HuH-7 (cell line): ENCODE measurements around the gene FBXL4.

ENCODE experiments used
- DNase-seq: peaks from one replicate; pipeline ENCODE4 v3.0.0; 2011; ENCODE audit warnings: low spot score

FBXL4 gene

DNA sequence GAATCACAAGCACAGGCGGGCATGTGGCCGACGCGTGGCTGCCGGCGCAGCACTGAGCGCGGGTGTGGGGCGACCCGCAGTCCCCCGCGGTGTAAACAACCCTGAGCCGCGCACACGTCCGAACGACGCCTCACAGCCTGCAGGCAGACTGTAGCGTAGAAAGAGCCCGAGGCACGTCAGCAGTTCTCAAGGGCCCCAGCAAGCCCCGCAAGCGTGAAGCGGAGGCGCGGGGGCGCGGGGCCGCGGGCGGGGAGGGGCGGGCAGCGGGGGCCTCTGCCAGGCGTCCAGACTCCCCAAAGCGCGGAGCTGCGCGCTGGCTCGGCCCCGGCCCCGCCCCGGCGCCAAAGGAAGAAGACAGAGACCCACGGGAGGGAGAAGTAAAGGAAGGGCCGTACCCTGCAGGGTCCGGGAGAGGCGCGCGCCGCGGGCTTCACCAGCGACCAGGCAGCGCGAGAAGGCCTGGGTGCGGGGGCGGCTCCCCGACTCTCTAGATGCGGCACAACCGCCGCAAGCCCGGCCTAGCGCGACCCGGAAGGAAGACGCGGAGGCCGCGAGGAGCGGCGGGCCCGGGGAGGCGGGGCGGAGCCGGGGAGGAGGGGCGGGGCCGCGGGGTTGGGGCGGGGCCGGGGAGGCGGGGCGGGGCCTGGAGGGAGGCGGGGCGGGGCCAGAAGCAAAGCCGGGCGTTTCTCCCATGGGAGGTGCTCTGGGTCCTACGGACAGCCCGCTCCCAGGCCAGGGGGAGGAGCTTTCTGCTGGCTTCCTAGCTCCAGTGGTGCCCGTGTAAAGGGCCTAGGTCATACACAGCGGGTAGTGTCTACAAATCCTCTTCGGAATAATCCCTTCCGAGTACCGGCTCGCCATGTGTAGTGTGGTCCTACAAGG, at the start of gene FBXL4:
FBXL4 (minus strand) TSS at position 536 of the 882 bp plus-strand sequence. CDS start 20,958 bp downstream, outside the sequence.
- DNase-seq = peak; percentile 91

DNA sequence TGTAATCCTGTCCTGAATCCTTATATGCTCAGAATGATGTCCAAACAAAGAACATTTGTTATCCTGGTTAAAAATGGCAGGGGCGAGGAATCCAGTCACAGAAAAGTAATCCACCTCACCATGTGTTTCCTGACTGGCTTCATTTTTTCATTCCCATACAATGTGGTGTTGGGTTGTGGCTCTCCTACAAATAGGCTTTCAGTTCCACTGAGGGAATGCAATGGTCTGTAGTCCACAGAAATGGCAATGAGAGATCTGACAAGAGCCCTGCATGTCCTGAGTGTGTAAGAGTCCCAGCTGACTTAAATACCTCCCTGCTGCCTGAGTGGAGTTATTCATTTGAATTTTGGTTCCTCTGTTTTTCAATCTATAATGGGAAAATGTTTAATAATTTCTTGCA, 47.4 kb upstream of the FBXL4 start:
- DNase-seq = no peak

DNA sequence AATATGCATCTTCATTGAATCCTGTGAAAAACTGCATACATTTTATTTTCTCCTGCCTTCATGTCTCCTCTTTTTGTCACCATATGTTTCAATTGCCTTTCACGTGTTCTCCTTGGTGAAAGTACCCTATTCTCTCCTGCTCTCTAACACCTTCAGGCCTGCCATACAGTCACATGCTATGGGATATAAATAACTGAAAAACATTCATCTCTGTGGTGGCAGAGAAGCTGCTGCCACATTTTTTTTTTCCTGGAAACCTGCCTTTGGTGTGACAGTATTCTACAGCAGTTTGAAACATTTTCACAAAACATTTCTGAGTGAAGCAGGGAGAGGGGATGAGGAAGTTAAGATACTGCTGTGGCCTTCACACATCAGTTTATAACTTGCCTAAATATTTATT, 44.8 kb upstream of the FBXL4 start:
- DNase-seq = no peak

DNA sequence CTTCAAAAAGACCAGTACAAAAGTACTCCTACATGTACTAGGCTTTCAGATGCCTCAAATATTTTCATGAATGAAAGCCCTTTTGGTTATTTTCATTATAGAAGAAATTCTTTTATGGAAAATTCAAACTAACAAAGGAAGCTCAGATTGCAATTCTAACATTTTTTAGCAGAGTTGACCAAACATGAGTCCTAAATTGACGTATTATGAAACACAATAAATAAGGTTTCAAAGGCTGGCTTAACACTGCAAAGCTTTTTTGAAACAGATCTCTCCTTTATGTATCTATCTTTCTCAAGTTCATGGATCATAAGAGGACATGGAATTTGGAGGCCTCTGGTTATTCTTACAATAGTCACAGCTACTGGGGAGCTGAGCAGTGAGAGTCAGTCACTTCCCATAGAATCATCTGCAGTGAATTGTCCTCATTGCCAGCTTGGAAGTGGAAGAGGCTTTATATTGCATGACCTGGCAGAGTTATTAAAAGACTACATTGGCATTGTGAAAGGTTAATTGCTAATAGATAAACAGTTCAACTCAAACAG, 38.4 kb upstream of the FBXL4 start:
- no peak for DNase-seq

DNA sequence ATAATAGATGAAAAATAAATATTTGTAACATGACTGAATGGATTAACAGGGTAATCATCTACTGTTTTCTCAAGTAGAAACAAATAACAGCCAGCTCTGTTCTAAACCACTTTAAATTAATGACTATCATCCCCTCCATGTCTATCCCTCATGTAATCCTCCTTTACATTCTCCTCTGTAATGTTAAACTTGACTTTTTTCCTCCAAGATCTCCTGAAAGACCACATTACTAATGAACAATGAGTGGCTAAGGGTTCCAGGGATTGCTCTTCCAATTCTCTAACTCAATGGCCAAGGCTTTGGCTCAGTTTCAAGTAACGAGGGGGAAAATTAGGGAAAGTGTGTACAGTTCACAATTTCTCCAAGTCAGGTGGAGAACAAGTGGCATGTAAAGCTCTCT, 37.6 kb upstream of the FBXL4 start:
- no peak for DNase-seq

DNA sequence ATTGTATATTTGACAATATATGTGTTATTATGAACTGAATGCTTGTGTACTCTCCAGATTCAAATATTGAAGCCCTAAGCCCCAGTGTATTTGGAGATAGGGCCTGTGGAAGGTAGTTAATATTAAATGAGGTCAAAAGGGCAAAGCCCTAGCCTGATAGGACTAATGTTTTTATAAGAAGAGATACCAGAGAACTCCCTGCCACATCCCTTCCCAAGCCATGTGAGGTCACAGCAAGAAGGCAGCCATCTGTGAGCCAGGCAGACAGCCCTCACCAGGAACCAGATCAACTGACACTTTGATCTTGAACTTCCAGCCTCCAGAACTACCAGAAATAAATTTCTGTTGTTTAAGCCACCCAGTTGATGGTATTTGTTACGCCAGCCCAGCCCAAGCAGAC, 36.4 kb upstream of the FBXL4 start:
- DNase-seq = no peak

DNA sequence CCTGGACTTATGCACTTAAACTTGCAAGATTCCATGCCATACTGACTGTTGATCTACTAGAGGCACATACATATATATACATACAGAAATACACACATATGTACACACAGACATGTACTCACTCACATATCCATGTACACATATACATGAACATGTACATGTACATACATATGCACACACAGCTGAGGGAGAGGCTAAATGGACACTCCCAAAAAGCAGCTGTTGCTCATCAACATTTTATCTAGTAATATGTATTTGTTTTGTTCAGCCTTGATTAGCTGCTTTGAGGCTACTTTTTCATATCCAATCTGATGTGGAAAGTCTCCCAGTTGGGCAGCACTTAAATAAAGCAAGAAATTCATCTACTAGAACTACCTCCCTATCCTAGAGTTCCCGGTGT, 33.7 kb upstream of the FBXL4 start:
- DNase-seq = no peak

DNA sequence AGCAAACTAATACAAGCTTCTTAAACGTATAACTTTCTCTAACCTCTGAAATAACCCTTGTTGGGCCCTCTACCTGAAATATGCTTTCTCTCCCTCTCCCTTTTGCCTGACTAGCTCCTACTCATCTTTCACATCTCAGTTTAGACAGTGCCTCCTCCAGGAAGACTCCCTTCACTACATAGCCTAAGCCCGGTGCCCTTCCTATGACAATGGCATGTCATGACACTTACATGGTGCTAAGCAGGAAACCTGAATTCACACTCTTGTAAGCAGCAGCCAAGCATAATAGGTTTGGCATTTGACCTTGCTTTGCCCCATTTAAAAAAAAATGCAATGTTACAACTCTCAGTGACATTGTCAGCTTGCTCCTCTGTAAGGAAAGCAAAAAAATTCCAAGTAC, 33.1 kb upstream of the FBXL4 start:
- DNase-seq = no peak

DNA sequence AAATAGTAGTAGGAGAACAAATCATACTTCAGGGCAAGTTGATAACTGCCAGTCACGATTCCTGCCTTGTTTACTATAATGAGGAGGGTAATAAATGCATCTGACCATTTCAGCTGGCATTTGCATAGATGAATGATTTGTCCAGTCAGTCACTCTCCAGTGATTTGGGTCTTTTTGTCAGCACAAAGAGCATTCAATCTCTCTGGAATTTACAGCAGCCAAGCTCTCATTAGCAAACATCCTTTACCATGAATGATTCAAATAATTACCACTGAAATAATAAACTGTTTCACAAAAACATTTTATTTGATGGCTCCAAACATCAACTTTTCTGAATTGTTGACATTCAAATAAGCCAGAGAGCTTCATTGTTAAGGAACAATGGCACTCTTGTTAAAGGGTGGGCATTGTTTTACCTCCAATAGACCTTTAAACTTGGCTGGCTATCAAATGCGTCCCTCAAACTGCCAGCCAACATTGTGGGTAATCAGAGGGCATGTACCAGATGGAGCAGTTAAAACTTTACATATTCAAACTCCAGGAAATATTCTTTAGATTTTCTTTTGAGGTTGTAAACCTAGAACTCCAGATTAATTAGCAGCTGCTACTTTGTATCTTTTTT, 30.0 kb upstream of the FBXL4 start:
- DNase-seq = no peak

DNA sequence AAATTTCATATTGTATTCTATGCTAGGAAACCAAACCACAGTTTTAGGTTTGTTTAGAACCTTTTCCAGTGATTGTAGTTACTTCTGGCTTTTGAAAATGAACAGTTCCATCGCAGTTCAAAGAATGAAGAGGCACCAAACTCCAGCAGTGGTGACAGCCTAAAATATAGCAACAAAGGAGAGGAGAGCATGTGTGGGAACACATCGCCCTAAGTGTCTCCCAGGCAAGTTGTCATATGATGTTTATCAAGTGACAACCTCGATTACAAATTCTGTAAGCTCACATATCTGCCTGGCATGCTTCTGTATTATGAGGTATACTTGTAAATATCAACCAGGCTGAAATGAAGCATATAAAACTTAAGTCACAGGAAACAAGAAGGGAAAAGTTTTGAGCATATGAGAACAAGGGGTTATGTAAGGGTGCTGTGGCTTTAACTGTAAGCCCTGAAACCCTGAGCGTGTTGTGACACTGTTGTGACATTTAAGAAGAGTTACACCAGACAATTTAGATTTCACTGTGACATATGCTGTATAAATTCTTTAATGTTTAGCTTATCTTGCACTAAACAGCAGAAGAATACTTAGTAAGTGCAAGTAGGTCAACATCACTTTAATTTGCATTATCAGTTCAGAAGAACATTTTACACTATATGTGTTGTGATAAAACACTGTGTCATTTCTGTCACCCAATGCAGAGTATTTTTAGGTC, 29.1 kb upstream of the FBXL4 start:
- no peak for DNase-seq

DNA sequence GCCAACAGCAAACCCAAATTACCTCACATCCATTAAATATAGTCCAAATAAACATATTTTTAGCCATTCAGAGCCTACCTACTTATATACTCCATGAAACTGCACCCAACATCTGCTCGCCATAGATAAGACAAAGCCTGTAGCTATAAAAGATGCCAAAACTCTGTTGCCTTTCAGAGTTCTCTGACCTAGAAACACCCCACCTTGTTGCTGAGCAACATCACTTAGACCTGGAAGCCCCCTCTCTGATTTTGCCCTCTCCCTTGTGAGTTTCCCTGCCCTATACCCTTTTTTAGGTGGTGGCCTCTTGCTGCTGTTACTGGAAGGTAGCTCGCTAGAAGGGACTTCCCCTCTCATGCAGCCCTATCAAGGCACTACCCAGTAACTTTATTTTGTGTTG, 27.7 kb upstream of the FBXL4 start:
- no peak for DNase-seq

DNA sequence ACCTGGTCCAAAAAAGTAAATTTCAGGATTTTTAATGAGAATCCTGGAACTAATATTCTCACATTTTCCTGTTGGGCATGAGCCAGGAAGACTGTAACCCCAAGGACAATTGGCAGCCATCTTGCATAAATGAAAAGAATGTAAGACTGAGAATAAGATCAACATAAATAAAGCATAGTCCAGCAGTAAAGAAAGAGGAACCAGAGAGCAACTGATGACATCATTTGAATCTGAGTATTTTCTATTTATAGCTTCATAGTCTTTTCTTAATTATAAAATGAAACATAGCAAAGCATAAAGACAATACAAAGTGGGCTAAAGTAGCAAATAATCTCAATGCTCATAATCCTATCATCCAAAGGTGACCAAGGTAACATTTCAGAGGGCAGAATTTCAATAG, 26.6 kb upstream of the FBXL4 start:
- no peak for DNase-seq

DNA sequence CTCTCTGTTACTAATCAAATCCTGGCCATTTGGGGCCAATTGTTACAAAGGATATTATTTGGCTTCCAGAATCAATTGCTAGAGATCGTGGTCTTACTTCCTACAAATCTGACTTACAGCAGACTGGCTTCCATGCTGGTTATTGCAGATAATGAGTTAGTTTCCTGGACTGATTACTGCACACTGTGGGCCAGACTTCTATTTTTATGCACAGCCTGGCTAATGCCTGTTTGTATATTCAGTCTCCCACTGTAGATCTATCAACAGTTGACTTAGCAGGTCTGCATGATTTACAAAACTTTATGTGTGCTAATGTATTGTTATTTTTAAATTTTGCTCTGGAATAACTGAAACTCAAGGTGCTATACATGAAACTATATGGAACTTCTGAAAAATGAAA, 25.8 kb upstream of the FBXL4 start:
- DNase-seq = no peak

DNA sequence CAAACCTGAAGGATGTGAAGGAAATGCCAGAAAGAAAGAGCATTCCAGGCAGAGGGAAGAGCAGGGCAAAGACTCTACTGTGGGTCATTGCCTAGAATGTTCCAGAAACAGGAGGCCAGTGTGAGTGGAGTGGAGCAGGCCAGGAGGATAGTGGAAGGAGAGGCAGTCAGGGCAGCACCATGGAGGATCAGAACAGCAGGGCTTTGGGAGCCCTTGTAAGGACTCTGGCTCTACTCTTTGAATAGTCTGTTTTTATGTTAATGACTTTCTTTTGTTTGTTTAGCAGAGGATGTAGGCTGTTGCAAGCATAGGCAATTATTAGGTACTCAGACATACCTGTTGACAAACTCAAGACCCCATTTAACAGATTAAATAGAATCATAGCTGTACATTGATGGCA, 23.6 kb upstream of the FBXL4 start:
- no peak for DNase-seq

DNA sequence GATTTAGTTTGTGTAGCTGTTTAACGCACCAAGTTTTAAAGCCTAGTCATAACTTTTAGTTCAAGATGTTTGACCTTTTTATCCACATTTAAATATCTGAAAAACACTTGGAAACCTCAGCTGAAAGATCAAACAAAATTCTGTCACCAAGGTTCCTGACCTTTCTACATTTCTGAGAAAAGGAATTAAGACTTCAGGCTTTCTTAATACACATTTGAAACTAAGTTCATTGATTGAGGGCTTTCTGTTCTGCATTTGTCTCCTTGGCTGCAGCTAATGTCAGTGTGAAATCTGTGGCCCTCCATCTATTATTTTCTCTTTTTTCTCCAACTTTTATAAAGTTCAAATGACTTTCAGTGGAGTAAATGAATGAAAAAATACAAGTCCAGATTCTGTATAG, 22.7 kb upstream of the FBXL4 start:
- no peak for DNase-seq

DNA sequence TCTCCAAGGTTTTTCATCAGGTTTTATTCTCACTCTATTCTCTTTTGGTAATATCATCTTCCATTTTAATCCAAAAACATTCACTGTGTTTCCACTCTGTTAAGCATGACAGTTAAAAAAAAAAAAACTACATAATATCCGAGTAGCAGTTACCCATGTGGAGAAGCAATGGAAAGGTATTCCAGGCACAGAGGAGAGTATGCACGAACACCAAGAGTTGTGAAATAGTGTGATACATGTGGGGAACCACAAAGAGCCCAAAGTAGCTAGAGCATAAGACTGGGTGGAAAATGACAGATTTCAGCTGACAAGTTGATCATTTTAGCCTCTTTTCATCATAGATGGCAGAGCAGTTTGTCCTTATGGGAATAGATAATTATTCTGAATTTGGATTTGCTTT, 19.9 kb upstream of the FBXL4 start:
- no peak for DNase-seq

DNA sequence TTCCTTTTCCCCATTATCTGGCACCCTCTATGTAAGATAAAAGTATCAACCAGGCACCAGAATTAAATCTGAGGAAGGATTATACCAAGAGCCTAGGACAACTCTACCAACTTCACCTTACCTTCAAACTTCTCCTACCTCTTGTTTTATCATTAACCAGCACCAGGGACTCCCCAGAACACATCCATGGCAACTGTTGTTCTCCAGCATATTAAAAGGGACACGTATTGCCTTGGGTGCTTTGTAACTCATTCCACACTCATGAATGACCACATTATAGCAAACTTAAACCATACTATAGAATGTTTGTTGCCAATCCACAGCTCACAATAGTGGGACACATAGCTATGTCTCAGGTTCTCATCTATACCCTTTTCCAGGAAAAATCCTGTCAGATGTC, 11.9 kb upstream of the FBXL4 start:
- DNase-seq = no peak

DNA sequence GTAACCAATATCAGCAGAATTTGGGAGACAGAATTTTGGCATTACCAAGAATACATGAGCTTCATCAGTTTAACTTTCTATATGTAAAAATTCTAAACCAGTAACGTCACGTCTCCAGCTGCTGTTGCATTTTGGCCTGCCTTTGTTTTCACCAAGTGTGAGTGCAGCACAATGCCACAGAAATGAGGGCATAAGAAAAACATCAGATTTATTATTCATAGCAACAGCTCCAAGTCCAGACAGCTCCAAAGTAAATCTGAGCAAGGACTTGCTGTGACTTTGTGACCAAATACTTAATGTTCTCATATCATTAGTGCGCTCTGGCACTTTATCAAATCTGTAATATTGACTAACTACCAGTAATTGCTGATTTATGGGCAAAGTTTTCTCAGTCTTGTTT, 11.0 kb upstream of the FBXL4 start:
- no peak for DNase-seq

DNA sequence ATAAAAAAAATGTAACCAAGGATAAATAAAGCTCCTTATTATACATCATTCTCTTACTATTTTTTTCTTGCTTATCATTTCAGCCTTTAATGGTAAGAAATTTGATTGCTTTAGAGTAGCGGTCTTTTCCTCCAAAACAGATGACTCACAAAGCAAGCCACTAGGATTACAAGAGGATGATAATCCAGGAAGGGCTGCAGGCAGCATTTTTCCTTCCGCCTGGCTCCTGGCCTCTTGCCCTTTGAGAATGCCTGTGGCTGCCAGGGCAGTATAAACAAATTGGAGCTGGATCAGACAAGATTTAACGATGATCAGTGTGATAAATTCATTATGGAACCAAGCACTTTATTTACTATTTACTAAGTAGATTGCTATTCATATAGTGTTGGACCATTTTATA, 9.7 kb upstream of the FBXL4 start:
- no peak for DNase-seq

DNA sequence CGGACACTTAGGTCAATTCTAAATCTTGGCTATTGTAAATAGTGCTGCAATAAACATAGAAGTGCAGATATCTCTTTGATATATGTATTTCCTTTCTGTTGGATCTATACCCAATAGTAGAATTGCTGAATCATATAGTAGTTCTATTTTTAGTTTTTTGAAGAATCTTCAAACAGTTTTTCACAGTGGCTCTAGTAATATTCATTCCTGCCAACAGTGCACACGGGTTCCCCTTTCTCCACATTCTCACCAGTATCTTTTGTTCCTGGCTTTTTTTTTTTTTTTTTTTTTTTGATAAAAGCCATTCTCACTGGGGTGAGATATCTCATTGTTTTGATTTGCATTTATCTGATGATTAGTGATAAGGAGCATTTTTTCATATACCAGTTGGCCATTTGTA, 1.8 kb upstream of the FBXL4 start:
- no peak for DNase-seq

DNA sequence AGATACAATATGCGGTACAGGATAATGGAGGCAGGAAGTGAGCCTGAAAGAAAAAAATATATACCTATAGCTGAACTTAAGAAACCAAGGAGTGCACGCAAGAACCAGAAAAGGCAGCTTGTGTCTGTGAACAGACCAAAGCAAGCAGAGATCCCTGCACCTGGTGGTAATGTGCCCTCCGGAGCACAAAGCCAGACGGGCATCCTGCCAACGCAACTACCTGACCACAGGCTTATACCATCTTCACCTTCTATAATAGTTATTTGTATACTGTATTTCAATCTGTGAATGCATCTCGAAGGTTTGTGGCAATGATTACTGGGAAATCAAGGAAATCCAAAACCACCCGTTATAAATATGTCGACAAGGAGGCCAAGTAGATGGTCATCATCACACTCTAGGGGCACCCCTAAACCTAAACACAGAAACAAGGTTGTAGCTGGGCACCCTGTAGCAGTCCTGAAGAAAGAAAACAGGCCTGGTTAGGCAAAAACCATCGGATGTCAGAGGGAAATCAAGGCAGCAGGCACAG, 801 bp downstream of the FBXL4 start:
- no peak for DNase-seq

DNA sequence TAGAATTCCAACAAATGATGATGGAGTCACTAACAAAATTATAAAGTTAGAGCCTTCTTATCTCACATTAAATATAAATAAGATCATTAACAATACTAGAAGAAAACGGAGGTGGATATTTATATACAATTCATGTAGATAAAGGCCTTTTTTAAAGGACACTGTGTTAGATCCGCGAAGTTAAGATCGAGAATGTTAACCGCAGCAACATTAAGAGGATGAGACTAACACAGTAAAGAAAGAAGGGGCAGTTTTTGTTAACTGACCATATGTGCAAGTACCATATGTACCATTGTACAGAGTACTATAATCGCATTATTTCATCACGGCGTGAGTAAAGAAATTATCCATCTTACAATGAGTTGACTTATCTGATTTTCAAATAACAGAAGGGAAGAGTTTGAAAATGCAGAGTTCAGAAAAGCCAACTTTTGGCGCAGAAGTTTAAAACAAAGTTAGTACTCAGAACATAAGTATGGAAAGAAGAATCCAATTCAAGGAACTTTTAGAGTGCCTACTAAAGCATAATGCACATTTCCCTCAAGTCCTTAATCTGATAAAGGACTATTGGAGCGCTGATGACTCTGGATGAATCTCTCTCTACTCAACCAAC, 1.4 kb downstream of the FBXL4 start:
- no peak for DNase-seq
